GM21619 (cell line): ENCODE results near the gene UAP1L1.

Source experiments
- ATAC-seq: cut with Tn5 transposase; IDR thresholded peaks from one replicate; pipeline ENCODE4 v1.9.1; 2021; ENCODE audit not compliant: unreplicated experiment

Gene UAP1L1

GRCh38 chr9:137128158-137128861 lies 51.0 kb downstream of the UAP1L1 start:
- no peak for ATAC-seq

GRCh38 chr9:137128862-137129455 lies 51.6 kb downstream of the UAP1L1 start:
- ATAC-seq, result peak; percentile 10

- ATAC-seq, result peak; percentile 69
Measured at GRCh38 chr9:137129456-137130175, 52.3 kb downstream of the UAP1L1 start.

- ATAC-seq, result peak; percentile 27
Measured at GRCh38 chr9:137130176-137130755, 52.9 kb downstream of the UAP1L1 start.
